ENCODE data around the gene DHRS11.

DNA sequence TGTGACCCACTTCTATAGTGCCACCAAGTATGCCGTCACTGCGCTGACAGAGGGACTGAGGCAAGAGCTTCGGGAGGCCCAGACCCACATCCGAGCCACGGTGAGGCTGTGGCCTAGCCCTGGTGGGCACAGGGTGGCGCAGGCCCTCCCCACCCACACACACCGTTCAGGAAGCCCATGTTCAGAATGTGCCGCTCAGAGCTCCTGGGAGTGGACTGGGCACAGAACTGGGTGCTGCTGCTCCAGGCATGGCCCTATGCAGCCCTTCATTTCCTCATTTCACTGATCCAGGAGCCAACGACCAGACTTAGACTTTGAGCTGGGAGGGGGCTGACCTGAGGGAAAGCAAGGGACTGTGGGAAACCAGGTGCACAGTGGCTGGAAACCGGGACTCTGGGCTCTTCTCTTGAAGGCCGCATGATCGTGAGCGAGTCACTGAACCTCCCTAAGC is 7.3 kb downstream of the DHRS11 start:
- TF ChIP-seq, protein P1, sequence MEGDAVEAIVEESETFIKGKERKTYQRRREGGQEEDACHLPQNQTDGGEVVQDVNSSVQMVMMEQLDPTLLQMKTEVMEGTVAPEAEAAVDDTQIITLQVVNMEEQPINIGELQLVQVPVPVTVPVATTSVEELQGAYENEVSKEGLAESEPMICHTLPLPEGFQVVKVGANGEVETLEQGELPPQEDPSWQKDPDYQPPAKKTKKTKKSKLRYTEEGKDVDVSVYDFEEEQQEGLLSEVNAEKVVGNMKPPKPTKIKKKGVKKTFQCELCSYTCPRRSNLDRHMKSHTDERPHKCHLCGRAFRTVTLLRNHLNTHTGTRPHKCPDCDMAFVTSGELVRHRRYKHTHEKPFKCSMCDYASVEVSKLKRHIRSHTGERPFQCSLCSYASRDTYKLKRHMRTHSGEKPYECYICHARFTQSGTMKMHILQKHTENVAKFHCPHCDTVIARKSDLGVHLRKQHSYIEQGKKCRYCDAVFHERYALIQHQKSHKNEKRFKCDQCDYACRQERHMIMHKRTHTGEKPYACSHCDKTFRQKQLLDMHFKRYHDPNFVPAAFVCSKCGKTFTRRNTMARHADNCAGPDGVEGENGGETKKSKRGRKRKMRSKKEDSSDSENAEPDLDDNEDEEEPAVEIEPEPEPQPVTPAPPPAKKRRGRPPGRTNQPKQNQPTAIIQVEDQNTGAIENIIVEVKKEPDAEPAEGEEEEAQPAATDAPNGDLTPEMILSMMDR (IDR thresholded peaks at IDR 0.05; ENCODE audit: insufficient read depth, low read length) = no peak
- no peak for TF ChIP-seq POLR2AphosphoS5 (IDR thresholded peaks at IDR 0.05; ENCODE audit: low read depth)
- no peak for TF ChIP-seq GABPA (IDR thresholded peaks at IDR 0.05; ENCODE audit: low read depth)
- TF ChIP-seq, protein P2, sequence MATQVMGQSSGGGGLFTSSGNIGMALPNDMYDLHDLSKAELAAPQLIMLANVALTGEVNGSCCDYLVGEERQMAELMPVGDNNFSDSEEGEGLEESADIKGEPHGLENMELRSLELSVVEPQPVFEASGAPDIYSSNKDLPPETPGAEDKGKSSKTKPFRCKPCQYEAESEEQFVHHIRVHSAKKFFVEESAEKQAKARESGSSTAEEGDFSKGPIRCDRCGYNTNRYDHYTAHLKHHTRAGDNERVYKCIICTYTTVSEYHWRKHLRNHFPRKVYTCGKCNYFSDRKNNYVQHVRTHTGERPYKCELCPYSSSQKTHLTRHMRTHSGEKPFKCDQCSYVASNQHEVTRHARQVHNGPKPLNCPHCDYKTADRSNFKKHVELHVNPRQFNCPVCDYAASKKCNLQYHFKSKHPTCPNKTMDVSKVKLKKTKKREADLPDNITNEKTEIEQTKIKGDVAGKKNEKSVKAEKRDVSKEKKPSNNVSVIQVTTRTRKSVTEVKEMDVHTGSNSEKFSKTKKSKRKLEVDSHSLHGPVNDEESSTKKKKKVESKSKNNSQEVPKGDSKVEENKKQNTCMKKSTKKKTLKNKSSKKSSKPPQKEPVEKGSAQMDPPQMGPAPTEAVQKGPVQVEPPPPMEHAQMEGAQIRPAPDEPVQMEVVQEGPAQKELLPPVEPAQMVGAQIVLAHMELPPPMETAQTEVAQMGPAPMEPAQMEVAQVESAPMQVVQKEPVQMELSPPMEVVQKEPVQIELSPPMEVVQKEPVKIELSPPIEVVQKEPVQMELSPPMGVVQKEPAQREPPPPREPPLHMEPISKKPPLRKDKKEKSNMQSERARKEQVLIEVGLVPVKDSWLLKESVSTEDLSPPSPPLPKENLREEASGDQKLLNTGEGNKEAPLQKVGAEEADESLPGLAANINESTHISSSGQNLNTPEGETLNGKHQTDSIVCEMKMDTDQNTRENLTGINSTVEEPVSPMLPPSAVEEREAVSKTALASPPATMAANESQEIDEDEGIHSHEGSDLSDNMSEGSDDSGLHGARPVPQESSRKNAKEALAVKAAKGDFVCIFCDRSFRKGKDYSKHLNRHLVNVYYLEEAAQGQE (IDR thresholded peaks at IDR 0.05; ENCODE audit: insufficient replicate concordance, low read depth) = no peak
- no peak for TF ChIP-seq SPI1 (IDR thresholded peaks at IDR 0.05; ENCODE audit: borderline replicate concordance, low read depth)
